Measurements from ENCODE around the gene PGLYRP2. TPM values are rescaled to one million over a fixed set of nuclear protein-coding genes. Genes with fewer than 3 reads are reported as not detected.
"Not testable (repeated sequence)": the region's sequence is repeated elsewhere in the genome, so short reads cannot be mapped to it uniquely, and the experiment has no call there.

The PGLYRP2 gene
- total and polyA plus RNA-seq, 7 experiments from 2014 or later, result 0.21 to 0.65 (median 0.49) TPM; not detected in 2

- H3K4me3 Mint-ChIP-seq, result no peak overlapping the region
- Histone ChIP-seq H3K9me3 (ENCODE audit: control insufficient read depth in 2 of 3, low read length in 3 of 3) (peaks cover 0 to 11% (median 0%) of the 10 kb centered on the region in 3 experiments), H3K4me3 (ENCODE audit: low read length) (no peak overlapping the region), H3K27me3 (ENCODE audit: control insufficient read depth in 2 of 2, insufficient read depth in 2 of 2, low read length in 2 of 2) (no peaks in the 10 kb centered on the region), H3K27ac (ENCODE audit: low read depth, low read length) (no peak overlapping the region), H3K36me3 (ENCODE audit: control insufficient read depth in 2 of 3, insufficient read depth in 3 of 3, low read length in 3 of 3) (no peaks in the 10 kb centered on the region), H3K4me1 (ENCODE audit: control insufficient read depth in 2 of 2, insufficient read depth in 2 of 2, low read length in 2 of 2) (peaks cover 10% of the 10 kb centered on the region in 2 donors)
- H3K36me3 Mint-ChIP-seq, result peaks cover 3 to 10% (median 8%) of the 10 kb centered on the region in 5 donors
- ATAC-seq (no peak), DNase-seq (no peak)
- peaks cover 0 to 28% (median 15%) of the 10 kb centered on the region in 11 donors for H3K9me3 Mint-ChIP-seq
- POLR2A ChIA-PET, result no interaction called here
- H3K4me1 Mint-ChIP-seq, result peaks cover 7 to 19% (median 13%) of the 10 kb centered on the region in 7 donors
- CTCF ChIA-PET, result no interaction called here
- no peak overlapping the region for H3K27ac Mint-ChIP-seq
- peaks cover 0 to 5% (median 0%) of the 10 kb centered on the region in 5 donors for H3K27me3 Mint-ChIP-seq
- intact Hi-C loops (cut with micrococcal nuclease), result no loop called here
These were observed 40.2 kb upstream of the PGLYRP2 start for GRCh38 chr19:15519433-15519976.

GRCh38 chr19:15517778-15518177, 38.5 kb upstream of the PGLYRP2 start:
- peaks cover 0 to 4% (median 0%) of the 10 kb centered on the region in 5 donors for H3K27me3 Mint-ChIP-seq
- Histone ChIP-seq H3K4me1 (ENCODE audit: control insufficient read depth in 2 of 2, insufficient read depth in 2 of 2, low read length in 2 of 2) (peaks cover 16 to 18% of the 10 kb centered on the region in 2 donors), H3K27ac (ENCODE audit: low read depth, low read length) (no peak overlapping the region), H3K9me3 (ENCODE audit: control insufficient read depth in 2 of 3, low read length in 3 of 3) (peaks cover 0 to 11% (median 0%) of the 10 kb centered on the region in 3 experiments), H3K27me3 (ENCODE audit: control insufficient read depth in 2 of 2, insufficient read depth in 2 of 2, low read length in 2 of 2) (no peaks in the 10 kb centered on the region), H3K36me3 (ENCODE audit: control insufficient read depth in 2 of 3, insufficient read depth in 3 of 3, low read length in 3 of 3) (no peaks in the 10 kb centered on the region), H3K4me3 (ENCODE audit: low read length) (no peak overlapping the region)
- intact Hi-C loops (cut with micrococcal nuclease), result no loop called here
- peak overlapping the region in 2 of 9 donors; percentile 28 to 45 for H3K27ac Mint-ChIP-seq
- H3K36me3 Mint-ChIP-seq, result peaks cover 3 to 10% (median 8%) of the 10 kb centered on the region in 5 donors
- POLR2A ChIA-PET, result interaction anchor here (0.6 kb wide), 1 partner anchor 168 kb away, joined by 3 read pairs; no protein-coding TSS in a partner anchor
- DNase-seq (no peak), ATAC-seq (no peak)
- H3K9me3 Mint-ChIP-seq, result peaks cover 0 to 31% (median 17%) of the 10 kb centered on the region in 11 donors
- H3K4me3 Mint-ChIP-seq, result no peak overlapping the region
- peaks cover 12 to 26% (median 17%) of the 10 kb centered on the region in 7 donors for H3K4me1 Mint-ChIP-seq
- CTCF ChIA-PET, result interaction anchor here (0.9 to 1.3 kb wide), 2 partner anchors 17 to 38 kb away, joined by 4 read pairs; no protein-coding TSS in a partner anchor

GRCh38 chr19:15516363-15516762, 37.1 kb upstream of the PGLYRP2 start:
- Mint-ChIP-seq H3K27me3 (peaks cover 0 to 4% (median 0%) of the 10 kb centered on the region in 5 donors), H3K4me1 (peaks cover 12 to 26% (median 17%) of the 10 kb centered on the region in 7 donors), H3K4me3 (no peak overlapping the region), H3K9me3 (peaks cover 0 to 31% (median 17%) of the 10 kb centered on the region in 11 donors), H3K27ac (peak overlapping the region in 1 of 9 donors; percentile 45), H3K36me3 (peaks cover 3 to 10% (median 8%) of the 10 kb centered on the region in 5 donors)
- ChIA-PET POLR2A (no interaction called here), CTCF (no interaction called here)
- Histone ChIP-seq H3K27ac (ENCODE audit: low read depth, low read length) (no peak overlapping the region), H3K4me1 (ENCODE audit: control insufficient read depth in 2 of 2, insufficient read depth in 2 of 2, low read length in 2 of 2) (peaks cover 16 to 18% of the 10 kb centered on the region in 2 donors), H3K36me3 (ENCODE audit: control insufficient read depth in 2 of 3, insufficient read depth in 3 of 3, low read length in 3 of 3) (no peaks in the 10 kb centered on the region), H3K9me3 (ENCODE audit: control insufficient read depth in 2 of 3, low read length in 3 of 3) (peaks cover 0 to 11% (median 0%) of the 10 kb centered on the region in 3 experiments), H3K27me3 (ENCODE audit: control insufficient read depth in 2 of 2, insufficient read depth in 2 of 2, low read length in 2 of 2) (no peaks in the 10 kb centered on the region), H3K4me3 (ENCODE audit: low read length) (no peak overlapping the region)
- ATAC-seq (no peak), DNase-seq (no peak)
- intact Hi-C loops (cut with micrococcal nuclease), result no loop called here

GRCh38 chr19:15515227-15515625, 35.9 kb upstream of the PGLYRP2 start:
- peak overlapping the region; percentile 60 to 86 (median 80) for H3K4me3 Mint-ChIP-seq
- intact Hi-C loops (cut with micrococcal nuclease), result loop anchor here in 1 of 2 donors (2.0 kb wide), 2 partner anchors 36 to 50 kb away; partner anchors contain the start of gene RASAL3
- H3K4me1 ChIP-seq (ENCODE audit: control insufficient read depth in 2 of 2, insufficient read depth in 2 of 2, low read length in 2 of 2), result peaks cover 16 to 18% of the 10 kb centered on the region in 2 donors
- not testable (repeated sequence) for H3K27me3 ChIP-seq (ENCODE audit: control insufficient read depth in 2 of 2, insufficient read depth in 2 of 2, low read length in 2 of 2); DNase-seq; ATAC-seq; H3K27me3 Mint-ChIP-seq; H3K36me3 ChIP-seq (ENCODE audit: control insufficient read depth in 2 of 3, insufficient read depth in 3 of 3, low read length in 3 of 3)
- H3K9me3 ChIP-seq (ENCODE audit: control insufficient read depth in 2 of 3, low read length in 3 of 3), result peaks cover 0 to 11% (median 0%) of the 10 kb centered on the region in 3 experiments
- H3K27ac ChIP-seq (ENCODE audit: low read depth, low read length), result peak overlapping the region; percentile 60
- H3K9me3 Mint-ChIP-seq, result peaks cover 0 to 31% (median 17%) of the 10 kb centered on the region in 11 donors
- ChIA-PET POLR2A (interaction anchor here (1.3 to 2.9 kb wide), 3 partner anchors 36 to 96 kb away, joined by 6 to 14 read pairs (median 8); partner anchors contain the start of genes AKAP8L and RASAL3), CTCF (interaction anchor here (1.0 to 1.2 kb wide), 4 partner anchors 36 to 339 kb away, joined by 3 to 6 read pairs (median 4); no protein-coding TSS in a partner anchor)
- peaks cover 3 to 10% (median 8%) of the 10 kb centered on the region in 5 donors for H3K36me3 Mint-ChIP-seq
- peak overlapping the region; percentile 92 to 98 (median 96) for H3K27ac Mint-ChIP-seq
- H3K4me3 ChIP-seq (ENCODE audit: low read length), result peak overlapping the region; percentile 5
- H3K4me1 Mint-ChIP-seq, result peaks cover 12 to 26% (median 17%) of the 10 kb centered on the region in 7 donors

GRCh38 chr19:15511671-15512424, 32.5 kb upstream of the PGLYRP2 start:
- ChIA-PET CTCF (interaction anchor here (0.6 kb wide), 1 partner anchor 341 kb away, joined by 3 read pairs; no protein-coding TSS in a partner anchor), POLR2A (interaction anchor here (0.7 to 0.8 kb wide), 2 partner anchors 18 to 79 kb away, joined by 3 to 6 read pairs; no protein-coding TSS in a partner anchor)
- Mint-ChIP-seq H3K27ac (no peak overlapping the region), H3K36me3 (peaks cover 0 to 8% (median 3%) of the 10 kb centered on the region in 5 donors), H3K27me3 (peaks cover 0 to 36% (median 11%) of the 10 kb centered on the region in 5 donors), H3K4me3 (no peak overlapping the region), H3K4me1 (peaks cover 23 to 39% (median 31%) of the 10 kb centered on the region in 7 donors), H3K9me3 (peaks cover 0 to 17% (median 12%) of the 10 kb centered on the region in 11 donors)
- DNase-seq (no peak), ATAC-seq (no peak)
- Histone ChIP-seq H3K4me1 (ENCODE audit: control insufficient read depth in 2 of 2, insufficient read depth in 2 of 2, low read length in 2 of 2) (peaks cover 18 to 24% of the 10 kb centered on the region in 2 donors), H3K27ac (ENCODE audit: low read depth, low read length) (no peak overlapping the region), H3K4me3 (ENCODE audit: low read length) (no peak overlapping the region), H3K36me3 (ENCODE audit: control insufficient read depth in 2 of 3, insufficient read depth in 3 of 3, low read length in 3 of 3) (no peaks in the 10 kb centered on the region), H3K9me3 (ENCODE audit: control insufficient read depth in 2 of 3, low read length in 3 of 3) (peaks cover 0 to 4% (median 0%) of the 10 kb centered on the region in 3 experiments), H3K27me3 (ENCODE audit: control insufficient read depth in 2 of 2, insufficient read depth in 2 of 2, low read length in 2 of 2) (no peaks in the 10 kb centered on the region)
- intact Hi-C loops (cut with micrococcal nuclease), result loop anchor here in 1 of 2 donors (5.0 kb wide), 1 partner anchor 45 kb away; no protein-coding TSS in a partner anchor

GRCh38 chr19:15508035-15508710, 28.9 kb upstream of the PGLYRP2 start, which contains the start of gene CYP4F22:
Gene CYP4F22 (plus strand): TSS chr19:15508525. CDS start chr19:15525337, 16,812 bp downstream.
- no peaks in the 10 kb centered on the region for H3K36me3 Mint-ChIP-seq
- peaks cover 0 to 2% (median 0%) of the 10 kb centered on the region in 11 donors for H3K9me3 Mint-ChIP-seq
- CTCF ChIA-PET, result no interaction called here
- H3K4me1 Mint-ChIP-seq, result peaks cover 9 to 22% (median 16%) of the 10 kb centered on the region in 7 donors
- H3K27ac Mint-ChIP-seq, result peak within 1 kb of the TSS in 1 of 9 donors; percentile 69
- POLR2A ChIA-PET, result interaction anchor here (1.4 kb wide), 1 partner anchor 19 kb away, joined by 3 read pairs; no protein-coding TSS in a partner anchor
- peak in 1 of 9 donors; percentile 30 for DNase-seq
- H3K27me3 Mint-ChIP-seq, result peaks cover 0 to 48% (median 11%) of the 10 kb centered on the region in 5 donors
- Histone ChIP-seq H3K27ac (ENCODE audit: low read depth, low read length) (no peak within 1 kb of the TSS), H3K4me1 (ENCODE audit: control insufficient read depth in 2 of 2, insufficient read depth in 2 of 2, low read length in 2 of 2) (peaks cover 0 to 7% of the 10 kb centered on the region in 2 donors), H3K27me3 (ENCODE audit: control insufficient read depth in 2 of 2, insufficient read depth in 2 of 2, low read length in 2 of 2) (no peaks in the 10 kb centered on the region), H3K4me3 (ENCODE audit: low read length) (peak within 1 kb of the TSS; percentile 44), H3K36me3 (ENCODE audit: control insufficient read depth in 2 of 3, insufficient read depth in 3 of 3, low read length in 3 of 3) (no peaks in the 10 kb centered on the region), H3K9me3 (ENCODE audit: control insufficient read depth in 2 of 3, low read length in 3 of 3) (no peaks in the 10 kb centered on the region)
- H3K4me3 Mint-ChIP-seq, result peak within 1 kb of the TSS; percentile 75 to 84 (median 80)
- intact Hi-C loops (cut with micrococcal nuclease), result no loop called here
- ATAC-seq, result peak; percentile 18

Measured in naive thymus-derived CD4-positive, alpha-beta T cell (primary cell).